Measurements from ENCODE around the gene RGMB. TPM values are rescaled to one million over a fixed set of nuclear protein-coding genes. Genes with fewer than 3 reads are reported as not detected.
A peak's percentile ranks its signal among the peaks of the same experiment; 100 is the strongest.

RGMB gene
- total RNA-seq, 1 experiment from 2014 or later = 19.3 TPM

- no peak overlapping the region for H3K27ac ChIP-seq (ENCODE audit: insufficient read length, low read depth, low read length)
- H3K4me2 ChIP-seq (ENCODE audit: insufficient read depth, insufficient read length, low read length) = no peak overlapping the region
- H3K9me3 ChIP-seq (ENCODE audit: control insufficient read depth, low read depth, low read length) = no peaks in the 10 kb centered on the region
- H3K18ac ChIP-seq (ENCODE audit: insufficient read length, low read depth, low read length) = no peak overlapping the region
- Mint-ChIP-seq H3K27me3 (ENCODE audit: low read depth) (no peaks in the 10 kb centered on the region), H3K9me3 (no peaks in the 10 kb centered on the region), H3K4me3 (no peak overlapping the region), H3K4me1 (peaks cover 39 to 46% of the 10 kb centered on the region in 2 experiments), H3K27ac (peak overlapping the region in 2 of 3 experiments; percentile 30 to 55; a peak in 3 of 7 replicates), H3K36me3 (ENCODE audit: insufficient read depth in 1 of 3, low read depth in 3 of 3) (peaks cover 11 to 18% (median 13%) of the 10 kb centered on the region in 3 experiments)
- no peak overlapping the region for H2BK5ac ChIP-seq (ENCODE audit: insufficient read length, low read length)
- no peak for TF ChIP-seq CTCF (conservative IDR thresholded peaks at IDR 0.05)
- H2BK20ac ChIP-seq (ENCODE audit: low read depth, low read length, poor library complexity, severe bottlenecking) = no peak overlapping the region
- no peak overlapping the region for H3K23ac ChIP-seq (ENCODE audit: insufficient read length, low read depth, low read length)
- no peaks in the 10 kb centered on the region for H3K79me1 ChIP-seq (ENCODE audit: insufficient read depth, low read depth, low read length, poor library complexity, severe bottlenecking)
- H3K4ac ChIP-seq (ENCODE audit: low read depth, low read length) = no peak overlapping the region
- WGBS (ENCODE audit: extremely low coverage, insufficient read length, low lambda C conversion rate) = no CpG with 5 or more reads among the region's 7 CpGs
- H3K56ac ChIP-seq (ENCODE audit: insufficient read length, low read depth, low read length) = no peak overlapping the region
- H4K20me1 ChIP-seq (ENCODE audit: control insufficient read depth, insufficient read depth, insufficient read length) = no peaks in the 10 kb centered on the region
- H3K9ac ChIP-seq (ENCODE audit: extremely low read depth, insufficient read length, low read length) = no peak overlapping the region
- no peak overlapping the region for H3T11ph ChIP-seq (ENCODE audit: low read length)
- peaks cover 3% of the 10 kb centered on the region; the same call in 1 of the 2 replicates for H3K79me2 ChIP-seq (ENCODE audit: insufficient read depth, low read length)
- no peaks in the 10 kb centered on the region for H3K27me3 ChIP-seq (ENCODE audit: insufficient read depth, low read length)
- H2AFZ ChIP-seq (ENCODE audit: low read length) = no peak overlapping the region
- H4K5ac ChIP-seq (ENCODE audit: insufficient read length, low read depth, low read length) = no peak overlapping the region
- H3K14ac ChIP-seq (ENCODE audit: insufficient read depth, low read length) = no peak overlapping the region
- H4K91ac ChIP-seq (ENCODE audit: insufficient read length, low read depth, low read length) = no peak overlapping the region
- H3K4me1 ChIP-seq (ENCODE audit: insufficient read depth, low read length) = peaks cover 8% of the 10 kb centered on the region; the same call in 1 of the 2 replicates
- no peak for DNase-seq
- H4K8ac ChIP-seq (replicated peaks; ENCODE audit: insufficient read length, low read depth, low read length) = no peak overlapping the region
- H3K23me2 ChIP-seq (ENCODE audit: insufficient read length, low read depth, low read length, poor library complexity, severe bottlenecking) = no peaks in the 10 kb centered on the region
- no peak overlapping the region for H2BK15ac ChIP-seq (ENCODE audit: low read depth, low read length)
- no peak overlapping the region for H2BK120ac ChIP-seq (ENCODE audit: low read depth, low read length, poor library complexity, severe bottlenecking)
- no peak overlapping the region for H2AK5ac ChIP-seq (ENCODE audit: insufficient read length, low read length)
- H2BK12ac ChIP-seq (ENCODE audit: insufficient read length, low read depth, low read length) = no peak overlapping the region
These were observed 18.6 kb downstream of the RGMB start for GRCh38 chr5:98791898-98792580.
